Measurements from ENCODE around the gene LLCFC1. TPM values are rescaled to one million over a fixed set of nuclear protein-coding genes. Genes with fewer than 3 reads are reported as not detected.

LLCFC1 gene
- polyA plus RNA-seq, 1 donor from 2014 or later: not detected

DNA sequence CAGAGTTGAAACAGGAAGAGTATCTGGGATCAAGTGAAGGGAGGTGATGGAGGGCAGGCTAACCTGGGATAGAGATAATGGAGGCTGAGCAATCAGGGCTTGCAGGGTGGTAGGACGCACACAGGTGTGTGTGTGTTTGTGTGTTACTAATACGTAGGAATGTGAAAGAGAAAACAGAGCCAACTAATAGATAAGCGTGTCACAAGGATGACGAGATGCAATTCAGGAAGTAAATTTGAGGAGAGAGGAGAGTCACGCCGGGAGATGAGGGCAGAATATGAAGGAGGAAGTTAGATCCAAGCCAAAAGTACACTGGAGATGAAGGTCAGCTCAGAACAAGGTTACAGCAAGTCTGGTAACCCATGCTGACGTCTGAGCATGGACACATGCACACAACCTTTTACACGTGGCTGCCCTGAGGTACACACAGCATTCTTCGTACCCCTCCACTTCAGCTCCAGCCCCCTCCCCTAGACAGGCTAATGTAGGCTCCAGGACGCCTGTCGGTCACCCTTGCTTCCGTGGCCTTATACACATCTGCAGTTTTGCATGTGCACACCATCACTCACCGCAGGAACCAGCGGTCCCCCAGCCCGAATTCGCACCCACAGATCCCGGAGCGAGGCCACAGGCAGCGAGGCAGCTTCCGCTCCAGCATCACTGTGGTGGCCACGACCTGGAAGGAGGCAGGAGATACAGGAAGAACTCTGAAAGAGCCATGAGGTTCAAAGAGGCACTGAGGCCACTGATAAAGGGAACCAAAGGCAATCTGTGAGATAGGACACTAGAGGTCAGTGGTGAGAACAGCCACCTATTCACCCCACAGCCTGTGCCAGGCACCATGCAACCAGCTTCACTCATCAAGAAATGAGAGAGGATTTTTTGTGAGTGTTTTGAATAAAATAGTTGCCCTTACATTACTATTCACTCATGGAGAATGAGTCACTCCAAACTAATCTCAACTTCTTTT, 30.1 kb upstream of the LLCFC1 start:
- TF ChIP-seq EZH2 (IDR thresholded peaks at IDR 0.05; ENCODE audit: borderline replicate concordance, insufficient read depth, low read length, poor library complexity, severe bottlenecking) (no peak), MXI1 (conservative IDR thresholded peaks at IDR 0.05; ENCODE audit: poor library complexity, severe bottlenecking) (no peak), POLR2AphosphoS5 (IDR thresholded peaks at IDR 0.05) (no peak), RAD21 (conservative IDR thresholded peaks at IDR 0.05) (no peak), EP300 (conservative IDR thresholded peaks at IDR 0.05; ENCODE audit: poor library complexity, severe bottlenecking) (no peak), REST (IDR thresholded peaks at IDR 0.05; ENCODE audit: borderline replicate concordance) (no peak), SMC3 (conservative IDR thresholded peaks at IDR 0.05; ENCODE audit: poor library complexity) (no peak), TAF1 (IDR thresholded peaks at IDR 0.05; ENCODE audit: low read depth) (no peak)
- TF ChIP-seq, protein P1, sequence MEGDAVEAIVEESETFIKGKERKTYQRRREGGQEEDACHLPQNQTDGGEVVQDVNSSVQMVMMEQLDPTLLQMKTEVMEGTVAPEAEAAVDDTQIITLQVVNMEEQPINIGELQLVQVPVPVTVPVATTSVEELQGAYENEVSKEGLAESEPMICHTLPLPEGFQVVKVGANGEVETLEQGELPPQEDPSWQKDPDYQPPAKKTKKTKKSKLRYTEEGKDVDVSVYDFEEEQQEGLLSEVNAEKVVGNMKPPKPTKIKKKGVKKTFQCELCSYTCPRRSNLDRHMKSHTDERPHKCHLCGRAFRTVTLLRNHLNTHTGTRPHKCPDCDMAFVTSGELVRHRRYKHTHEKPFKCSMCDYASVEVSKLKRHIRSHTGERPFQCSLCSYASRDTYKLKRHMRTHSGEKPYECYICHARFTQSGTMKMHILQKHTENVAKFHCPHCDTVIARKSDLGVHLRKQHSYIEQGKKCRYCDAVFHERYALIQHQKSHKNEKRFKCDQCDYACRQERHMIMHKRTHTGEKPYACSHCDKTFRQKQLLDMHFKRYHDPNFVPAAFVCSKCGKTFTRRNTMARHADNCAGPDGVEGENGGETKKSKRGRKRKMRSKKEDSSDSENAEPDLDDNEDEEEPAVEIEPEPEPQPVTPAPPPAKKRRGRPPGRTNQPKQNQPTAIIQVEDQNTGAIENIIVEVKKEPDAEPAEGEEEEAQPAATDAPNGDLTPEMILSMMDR (IDR thresholded peaks at IDR 0.05; ENCODE audit: poor library complexity, severe bottlenecking): no peak
- H3K9ac ChIP-seq (ENCODE audit: low read length): no peak overlapping the region
- no peaks in the 10 kb centered on the region for H3K79me2 ChIP-seq (replicated peaks; ENCODE audit: insufficient read depth, low read length)
- H3K4me3 ChIP-seq (ENCODE audit: low read length): no peak overlapping the region
- no peaks in the 10 kb centered on the region for H3K36me3 ChIP-seq (ENCODE audit: insufficient read depth, low read length)
- H4K20me1 ChIP-seq (ENCODE audit: insufficient read depth): no peaks in the 10 kb centered on the region
- H2AFZ ChIP-seq (ENCODE audit: low read depth, low read length): no peak overlapping the region
- H3K9me3 ChIP-seq (ENCODE audit: low read length): peaks cover 5% of the 10 kb centered on the region
- no peaks in the 10 kb centered on the region for H3F3A ChIP-seq (ENCODE audit: insufficient read depth, low read length, poor library complexity, severe bottlenecking)
- H3K4me2 ChIP-seq (ENCODE audit: low read length): no peak overlapping the region
- H3K27me3 ChIP-seq (ENCODE audit: insufficient read depth, low read depth, low read length): no peaks in the 10 kb centered on the region
- no peaks in the 10 kb centered on the region for H3K9me2 ChIP-seq (ENCODE audit: insufficient read depth, low read length)
- H3K27ac ChIP-seq (ENCODE audit: low read length): no peak overlapping the region

GRCh38 chr7:142910031-142910433, 29.3 kb upstream of the LLCFC1 start:
- Histone ChIP-seq H3F3A (ENCODE audit: insufficient read depth, low read length, poor library complexity, severe bottlenecking) (no peaks in the 10 kb centered on the region), H4K20me1 (ENCODE audit: insufficient read depth) (no peaks in the 10 kb centered on the region), H3K36me3 (ENCODE audit: insufficient read depth, low read length) (no peaks in the 10 kb centered on the region), H3K4me2 (ENCODE audit: low read length) (no peak overlapping the region), H3K27me3 (ENCODE audit: insufficient read depth, low read depth, low read length) (no peaks in the 10 kb centered on the region), H3K9me2 (ENCODE audit: insufficient read depth, low read length) (no peaks in the 10 kb centered on the region), H3K9me3 (ENCODE audit: low read length) (no peaks in the 10 kb centered on the region), H2AFZ (ENCODE audit: low read depth, low read length) (no peak overlapping the region), H3K4me3 (ENCODE audit: low read length) (no peak overlapping the region), H3K9ac (ENCODE audit: low read length) (no peak overlapping the region), H3K27ac (ENCODE audit: low read length) (no peak overlapping the region), H3K79me2 (replicated peaks; ENCODE audit: insufficient read depth, low read length) (no peaks in the 10 kb centered on the region)
- TF ChIP-seq SMC3 (conservative IDR thresholded peaks at IDR 0.05; ENCODE audit: poor library complexity) (no peak), POLR2AphosphoS5 (IDR thresholded peaks at IDR 0.05) (no peak), EP300 (conservative IDR thresholded peaks at IDR 0.05; ENCODE audit: poor library complexity, severe bottlenecking) (no peak), REST (IDR thresholded peaks at IDR 0.05; ENCODE audit: borderline replicate concordance) (no peak), EZH2 (IDR thresholded peaks at IDR 0.05; ENCODE audit: borderline replicate concordance, insufficient read depth, low read length, poor library complexity, severe bottlenecking) (no peak), RAD21 (conservative IDR thresholded peaks at IDR 0.05) (no peak), MXI1 (conservative IDR thresholded peaks at IDR 0.05; ENCODE audit: poor library complexity, severe bottlenecking) (no peak), TAF1 (IDR thresholded peaks at IDR 0.05; ENCODE audit: low read depth) (no peak)
- TF ChIP-seq, protein P1 (IDR thresholded peaks at IDR 0.05; ENCODE audit: poor library complexity, severe bottlenecking): no peak
